Renal pelvis (tissue), 4 donors: Measurements from ENCODE around the gene RNF208. TPM values are rescaled to one million over a fixed set of nuclear protein-coding genes. Genes with fewer than 3 reads are reported as not detected.
A peak's percentile ranks its signal among the peaks of the same experiment; 100 is the strongest.
"Not testable (repeated sequence)": the region's sequence is repeated elsewhere in the genome, so short reads cannot be mapped to it uniquely, and the experiment has no call there.

Experiments used
- DNase-seq: peaks from one replicate; pipeline ENCODE4 v3.0.0-alpha.2; 2013
- polyA plus RNA-seq, 3 donors: library from polyadenylated mRNA; unstranded; fragments of 120-200 nt; gene quantifications; one replicate each; pipeline ENCODE4 v1.2.1, GENCODE V29; 2013; ENCODE audit not compliant: insufficient read length in 3 of 3

The RNF208 gene
- polyA plus RNA-seq, 3 donors: 12.8 to 13.8 (median 13.2) TPM

- DNase-seq: no peak
These were observed 33.5 kb upstream of the RNF208 start for GRCh38 chr9:137255448-137256114.

- DNase-seq: peak; percentile 88
These were observed 32.8 kb upstream of the RNF208 start, which contains the start of gene NELFB for GRCh38 chr9:137254624-137255447. NELFB (plus strand) TSS chr9:137255327.

- DNase-seq: no peak
These were observed 31.9 kb upstream of the RNF208 start for GRCh38 chr9:137253717-137254623.

- no peak for DNase-seq
These were observed 30.8 kb upstream of the RNF208 start for GRCh38 chr9:137252555-137253506.

GRCh38 chr9:137251490-137252268, 29.6 kb upstream of the RNF208 start:
- DNase-seq: no peak

- DNase-seq: no peak
These were observed 29.1 kb upstream of the RNF208 start, which contains the start of gene STPG3 for GRCh38 chr9:137251194-137251461. STPG3 (plus strand) TSS chr9:137251286; CDS start chr9:137251287, 1 bp downstream.

- no peak for DNase-seq
These were observed 28.5 kb upstream of the RNF208 start for GRCh38 chr9:137250329-137251193.

- DNase-seq: no peak
These were observed 25.8 kb upstream of the RNF208 start for GRCh38 chr9:137247916-137248175.

GRCh38 chr9:137247135-137247915, 25.3 kb upstream of the RNF208 start:
- no peak for DNase-seq

- DNase-seq: no peak
These were observed 23.7 kb upstream of the RNF208 start for GRCh38 chr9:137245450-137246421.

GRCh38 chr9:137244486-137245449, 22.7 kb upstream of the RNF208 start:
- DNase-seq: no peak

- DNase-seq: no peak
These were observed 21.8 kb upstream of the RNF208 start for GRCh38 chr9:137243626-137244485.

GRCh38 chr9:137243266-137243625, 21.2 kb upstream of the RNF208 start:
- DNase-seq: not testable (repeated sequence)

GRCh38 chr9:137242269-137243203, 20.5 kb upstream of the RNF208 start:
- no peak for DNase-seq
